Measurements from ENCODE around the gene EPHA6. TPM values are rescaled to one million over a fixed set of nuclear protein-coding genes. Genes with fewer than 3 reads are reported as not detected.

The EPHA6 gene
- total and polyA plus RNA-seq, 2 donors (not counting 1 experiment from before 2014, with no cell fraction given): under 0.01 TPM; not detected in 1

GRCh38 chr3:97177242-97177641, 362.8 kb downstream of the EPHA6 start:
- no peak for TF ChIP-seq EZH2 (IDR thresholded peaks at IDR 0.05; ENCODE audit: low read length, missing control alignments)
- TF ChIP-seq, protein P1, sequence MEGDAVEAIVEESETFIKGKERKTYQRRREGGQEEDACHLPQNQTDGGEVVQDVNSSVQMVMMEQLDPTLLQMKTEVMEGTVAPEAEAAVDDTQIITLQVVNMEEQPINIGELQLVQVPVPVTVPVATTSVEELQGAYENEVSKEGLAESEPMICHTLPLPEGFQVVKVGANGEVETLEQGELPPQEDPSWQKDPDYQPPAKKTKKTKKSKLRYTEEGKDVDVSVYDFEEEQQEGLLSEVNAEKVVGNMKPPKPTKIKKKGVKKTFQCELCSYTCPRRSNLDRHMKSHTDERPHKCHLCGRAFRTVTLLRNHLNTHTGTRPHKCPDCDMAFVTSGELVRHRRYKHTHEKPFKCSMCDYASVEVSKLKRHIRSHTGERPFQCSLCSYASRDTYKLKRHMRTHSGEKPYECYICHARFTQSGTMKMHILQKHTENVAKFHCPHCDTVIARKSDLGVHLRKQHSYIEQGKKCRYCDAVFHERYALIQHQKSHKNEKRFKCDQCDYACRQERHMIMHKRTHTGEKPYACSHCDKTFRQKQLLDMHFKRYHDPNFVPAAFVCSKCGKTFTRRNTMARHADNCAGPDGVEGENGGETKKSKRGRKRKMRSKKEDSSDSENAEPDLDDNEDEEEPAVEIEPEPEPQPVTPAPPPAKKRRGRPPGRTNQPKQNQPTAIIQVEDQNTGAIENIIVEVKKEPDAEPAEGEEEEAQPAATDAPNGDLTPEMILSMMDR (conservative IDR thresholded peaks at IDR 0.05 in 1 of 2, IDR thresholded peaks at IDR 0.05 in 1 of 2; ENCODE audit: low read depth in 1 of 2, low read length in 2 of 2): no peak
- DNase-seq (ENCODE audit: low read depth in 2 of 2): no peak
- H4K20me1 ChIP-seq (ENCODE audit: control insufficient read depth, extremely low read depth, insufficient read depth, low read length): no peaks in the 10 kb centered on the region
- no peaks in the 10 kb centered on the region for H3K4me1 ChIP-seq (ENCODE audit: control insufficient read depth, extremely low read depth, insufficient read depth, low read length)
- H3K4me2 ChIP-seq (ENCODE audit: extremely low read depth, insufficient read depth, low read length): no peak overlapping the region
- H3K27ac ChIP-seq (ENCODE audit: insufficient read depth, low read length): no peak overlapping the region
- no peak overlapping the region for H3K9ac ChIP-seq (ENCODE audit: insufficient read depth, low read length)
- no peaks in the 10 kb centered on the region for H3K79me2 ChIP-seq (ENCODE audit: control insufficient read depth, insufficient read depth, low read length)
- no peaks in the 10 kb centered on the region for H3K9me3 ChIP-seq (ENCODE audit: control insufficient read depth, insufficient read depth, low read depth, low read length)
- H3K27me3 ChIP-seq (ENCODE audit: control insufficient read depth, insufficient read depth, low read length): no peaks in the 10 kb centered on the region
- no peaks in the 10 kb centered on the region for H3K36me3 ChIP-seq (ENCODE audit: control insufficient read depth, insufficient read depth, low read length)
- H2AFZ ChIP-seq (ENCODE audit: low read length): no peak overlapping the region
- H3K4me3 ChIP-seq (replicated peaks in 1 of 4; ENCODE audit: control extremely low read depth in 1 of 4, insufficient read depth in 1 of 4, low read depth in 3 of 4, low read length in 4 of 4): no peak overlapping the region

- no peak overlapping the region for H3K4me3 ChIP-seq (replicated peaks in 1 of 4; ENCODE audit: control extremely low read depth in 1 of 4, insufficient read depth in 1 of 4, low read depth in 3 of 4, low read length in 4 of 4)
- H3K4me2 ChIP-seq (ENCODE audit: extremely low read depth, insufficient read depth, low read length): no peak overlapping the region
- H3K27me3 ChIP-seq (ENCODE audit: control insufficient read depth, insufficient read depth, low read length): no peaks in the 10 kb centered on the region
- H3K36me3 ChIP-seq (ENCODE audit: control insufficient read depth, insufficient read depth, low read length): no peaks in the 10 kb centered on the region
- H3K27ac ChIP-seq (ENCODE audit: insufficient read depth, low read length): no peak overlapping the region
- DNase-seq (ENCODE audit: low read depth in 2 of 2): no peak
- no peaks in the 10 kb centered on the region for H3K4me1 ChIP-seq (ENCODE audit: control insufficient read depth, extremely low read depth, insufficient read depth, low read length)
- no peaks in the 10 kb centered on the region for H3K9me3 ChIP-seq (ENCODE audit: control insufficient read depth, insufficient read depth, low read depth, low read length)
- H3K79me2 ChIP-seq (ENCODE audit: control insufficient read depth, insufficient read depth, low read length): no peaks in the 10 kb centered on the region
- no peak for TF ChIP-seq EZH2 (IDR thresholded peaks at IDR 0.05; ENCODE audit: low read length, missing control alignments)
- TF ChIP-seq, protein P1 (conservative IDR thresholded peaks at IDR 0.05 in 1 of 2, IDR thresholded peaks at IDR 0.05 in 1 of 2; ENCODE audit: low read depth in 1 of 2, low read length in 2 of 2): no peak
- no peak overlapping the region for H3K9ac ChIP-seq (ENCODE audit: insufficient read depth, low read length)
- no peaks in the 10 kb centered on the region for H4K20me1 ChIP-seq (ENCODE audit: control insufficient read depth, extremely low read depth, insufficient read depth, low read length)
- H2AFZ ChIP-seq (ENCODE audit: low read length): no peak overlapping the region
Measured at GRCh38 chr3:97181704-97182103, 367.3 kb downstream of the EPHA6 start.

DNA sequence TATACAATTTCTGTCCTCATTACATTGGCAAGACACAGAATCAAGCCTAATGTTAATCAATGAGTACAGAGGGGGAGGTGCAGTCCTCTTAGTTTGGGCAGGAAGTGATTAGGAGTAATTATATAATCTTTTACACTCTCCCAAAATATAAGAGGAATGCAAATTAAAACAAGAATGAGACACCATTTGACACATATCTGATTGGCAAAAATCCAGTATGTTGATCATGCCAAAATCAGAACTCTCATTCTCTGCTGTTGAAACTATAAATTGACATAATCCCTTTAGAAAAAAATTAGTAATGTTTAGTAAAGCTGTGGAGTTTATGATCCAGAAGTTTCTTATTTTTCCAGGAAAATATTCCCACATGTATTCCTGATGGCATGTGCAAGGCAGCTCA, 373.4 kb downstream of the EPHA6 start:
- Histone ChIP-seq H2AFZ (ENCODE audit: low read length) (no peak overlapping the region), H3K4me3 (replicated peaks in 1 of 4; ENCODE audit: control extremely low read depth in 1 of 4, insufficient read depth in 1 of 4, low read depth in 3 of 4, low read length in 4 of 4) (no peak overlapping the region), H3K79me2 (ENCODE audit: control insufficient read depth, insufficient read depth, low read length) (no peaks in the 10 kb centered on the region), H3K4me2 (ENCODE audit: extremely low read depth, insufficient read depth, low read length) (no peak overlapping the region), H3K4me1 (ENCODE audit: control insufficient read depth, extremely low read depth, insufficient read depth, low read length) (no peaks in the 10 kb centered on the region), H4K20me1 (ENCODE audit: control insufficient read depth, extremely low read depth, insufficient read depth, low read length) (no peaks in the 10 kb centered on the region), H3K9ac (ENCODE audit: insufficient read depth, low read length) (no peak overlapping the region), H3K36me3 (ENCODE audit: control insufficient read depth, insufficient read depth, low read length) (no peaks in the 10 kb centered on the region), H3K27me3 (ENCODE audit: control insufficient read depth, insufficient read depth, low read length) (no peaks in the 10 kb centered on the region), H3K27ac (ENCODE audit: insufficient read depth, low read length) (no peak overlapping the region), H3K9me3 (ENCODE audit: control insufficient read depth, insufficient read depth, low read depth, low read length) (no peaks in the 10 kb centered on the region)
- DNase-seq (ENCODE audit: low read depth in 2 of 2): no peak
- TF ChIP-seq, protein P1 (conservative IDR thresholded peaks at IDR 0.05 in 1 of 2, IDR thresholded peaks at IDR 0.05 in 1 of 2; ENCODE audit: low read depth in 1 of 2, low read length in 2 of 2): no peak
- TF ChIP-seq EZH2 (IDR thresholded peaks at IDR 0.05; ENCODE audit: low read length, missing control alignments): no peak
